Keratinocyte (primary cell): ENCODE results near the gene ZNF451. TPM values are rescaled to one million over a fixed set of nuclear protein-coding genes. Genes with fewer than 3 reads are reported as not detected.

Source experiments
- DNase-seq: peaks from one replicate; pipeline ENCODE4 v3.0.0-alpha.2; 2011; ENCODE audit warnings: low read depth, missing footprints, low spot score
- FAIRE-seq: peaks from 2 replicates; lab custom pipeline; 2011; peaks lifted over from hg19 to GRCh38; lab: Jason Lieb, UNC
- H2AFZ ChIP-seq: 2 replicates; pipeline ENCODE4 v1.6.0; 2012; ENCODE audit warnings: low read length, control low read depth, inconsistent platforms; ENCODE audit not compliant: control insufficient read depth
- H3K27ac ChIP-seq: 2 replicates; pipeline ENCODE4 v1.5.1; 2011; ENCODE audit warnings: low read length; ENCODE audit not compliant: control insufficient read depth, insufficient read depth
- H3K27me3 ChIP-seq: 3 replicates; pipeline ENCODE4 v1.6.0; 2011; ENCODE audit warnings: low read length; ENCODE audit not compliant: control insufficient read depth, insufficient read depth; ENCODE audit errors: extremely low read depth
- H3K36me3 ChIP-seq, 2 experiments: 2 replicates in 1 of 2; 3 replicates in 1 of 2; pipeline ENCODE4 v1.5.1; 2011; ENCODE audit warnings: low read length in 2 of 2, mild to moderate bottlenecking in 1 of 2; ENCODE audit not compliant: control insufficient read depth in 2 of 2, insufficient read depth in 2 of 2; ENCODE audit errors: extremely low read depth in 1 of 2
- H3K4me1 ChIP-seq: 3 replicates; pipeline ENCODE4 v1.5.1; 2011; ENCODE audit warnings: low read length; ENCODE audit not compliant: control insufficient read depth, insufficient read depth; ENCODE audit errors: extremely low read depth
- H3K4me2 ChIP-seq: 3 replicates; pipeline ENCODE4 v1.6.0; 2011; ENCODE audit warnings: low read depth, low read length; ENCODE audit not compliant: control insufficient read depth, insufficient read depth; ENCODE audit errors: extremely low read depth
- H3K4me3 ChIP-seq, 3 experiments: fragments of 200-600 bp in 1 of 3; sonication (generic) in 1 of 3; 2 replicates in 2 of 3; 3 replicates in 1 of 3; pipeline ENCODE4 v1.5.1; 2011 to 2016; ENCODE audit warnings: low read length in 3 of 3, mild to moderate bottlenecking in 3 of 3, control low read depth in 2 of 3, inconsistent platforms in 1 of 3, low read depth in 1 of 3, mixed read lengths in 1 of 3, mixed run types in 1 of 3, moderate library complexity in 1 of 3; ENCODE audit not compliant: control insufficient read depth in 2 of 3, insufficient read depth in 2 of 3; ENCODE audit errors: extremely low read depth in 1 of 3
- H3K79me2 ChIP-seq: 2 replicates; pipeline ENCODE4 v1.6.0; 2012; ENCODE audit warnings: low read length; ENCODE audit not compliant: control insufficient read depth, insufficient read depth
- H3K9ac ChIP-seq: 3 replicates; pipeline ENCODE4 v1.6.0; 2011; ENCODE audit warnings: low read length; ENCODE audit not compliant: control insufficient read depth, insufficient read depth; ENCODE audit errors: extremely low read depth
- H3K9me1 ChIP-seq: 3 replicates; pipeline ENCODE4 v1.6.0; 2011; ENCODE audit warnings: low read length; ENCODE audit not compliant: control insufficient read depth, insufficient read depth; ENCODE audit errors: extremely low read depth
- H3K9me3 ChIP-seq: 2 replicates; pipeline ENCODE4 v1.5.1; 2012; ENCODE audit warnings: low read depth, low read length; ENCODE audit not compliant: control insufficient read depth
- H4K20me1 ChIP-seq: 3 replicates; pipeline ENCODE4 v1.6.0; 2011; ENCODE audit warnings: low read length; ENCODE audit not compliant: control insufficient read depth, insufficient read depth; ENCODE audit errors: extremely low read depth
- CTCF ChIP-seq, 3 experiments: IDR thresholded peaks in 1 of 3; conservative IDR thresholded peaks in 1 of 3; optimal IDR thresholded peaks in 1 of 3; 2 replicates in 2 of 3; 3 replicates in 1 of 3; pipeline versions ENCODE3 to v1.5.1; 2011; ENCODE audit warnings: low read length in 3 of 3, mild to moderate bottlenecking in 3 of 3, moderate library complexity in 2 of 3, control low read depth in 1 of 3, inconsistent platforms in 1 of 3; ENCODE audit not compliant: insufficient read depth in 2 of 3; ENCODE audit errors: extremely low read depth in 1 of 3
- EZH2 ChIP-seq: IDR thresholded peaks from one replicate; pipeline ENCODE4 v1.6.1; 2012; ENCODE audit warnings: inconsistent platforms, mild to moderate bottlenecking, low read length, moderate library complexity
- dilution Hi-C: fragments of 300-500 bp; cut with MboI; formaldehyde crosslinking; loops from one replicate; pipeline ENCODE4 v1.7.0; 2020; ENCODE audit warnings: low sequenced_read_pairs; ENCODE audit not compliant: extremely low pct_ligation_motif_present
- polyA plus RNA-seq, 5 experiments: library from polyadenylated mRNA; depleted of rRNA in 3 of 5; stranded (reverse) in 3 of 5; stranded (forward) in 1 of 5; unstranded in 1 of 5; fragments of >200 nt; gene quantifications; 1 replicate in 1 of 5; 2 replicates in 3 of 5; 3 replicates in 1 of 5; pipeline versions ENCODE4 v1.2.1 to v1.2.3, GENCODE V29; 2011 to 2012; ENCODE audit warnings: missing spikeins in 2 of 5, low read depth in 1 of 5, low replicate concordance in 1 of 5

Gene ZNF451
- polyA plus RNA-seq, 1 donor (not counting 4 experiments of a cell fraction or from before 2014, with no cell fraction given), result 32.1 TPM

DNA sequence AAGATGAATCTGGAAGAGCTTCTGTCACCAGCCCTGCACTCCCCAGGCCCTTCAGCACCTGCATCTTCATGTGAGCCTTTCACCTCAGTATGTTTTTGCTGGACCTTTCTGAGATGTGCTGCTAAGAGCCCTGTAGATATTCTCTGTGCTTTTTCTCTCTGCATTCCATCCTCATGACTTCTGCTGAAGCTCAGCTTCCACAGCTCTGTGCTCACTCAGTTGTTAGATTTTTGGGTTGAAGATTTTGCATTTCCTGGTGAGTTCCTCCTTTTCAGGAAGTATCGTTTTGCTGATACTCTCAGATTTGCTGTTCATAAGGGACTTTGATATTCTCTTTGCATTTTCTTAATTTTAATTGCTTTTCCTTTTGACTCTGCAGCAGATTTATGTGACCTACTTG, 25.2 kb upstream of the ZNF451 start:
- peaks cover 5 to 8% of the 10 kb centered on the region in 2 experiments for H3K36me3 ChIP-seq
- H2AFZ ChIP-seq, result no peak overlapping the region
- no peak for TF ChIP-seq CTCF (optimal IDR thresholded peaks at IDR 0.05 in 1 of 3, IDR thresholded peaks at IDR 0.05 in 1 of 3, conservative IDR thresholded peaks at IDR 0.05 in 1 of 3; ENCODE audit: extremely low read depth in 1 of 3, insufficient read depth in 2 of 3, low read length in 3 of 3)
- no peak for TF ChIP-seq EZH2
- no peaks in the 10 kb centered on the region for H3K9me3 ChIP-seq
- no peak overlapping the region for H3K4me2 ChIP-seq
- H3K9me1 ChIP-seq, result no peaks in the 10 kb centered on the region
- H3K27me3 ChIP-seq, result no peaks in the 10 kb centered on the region
- dilution Hi-C loops, result no loop called here
- no peak overlapping the region for H3K4me3 ChIP-seq
- H3K4me1 ChIP-seq, result no peaks in the 10 kb centered on the region
- H3K79me2 ChIP-seq, result no peaks in the 10 kb centered on the region
- DNase-seq, result no peak
- no peak overlapping the region for H3K9ac ChIP-seq
- no peaks in the 10 kb centered on the region for H4K20me1 ChIP-seq
- no peak overlapping the region for H3K27ac ChIP-seq
- FAIRE-seq, result no peak

DNA sequence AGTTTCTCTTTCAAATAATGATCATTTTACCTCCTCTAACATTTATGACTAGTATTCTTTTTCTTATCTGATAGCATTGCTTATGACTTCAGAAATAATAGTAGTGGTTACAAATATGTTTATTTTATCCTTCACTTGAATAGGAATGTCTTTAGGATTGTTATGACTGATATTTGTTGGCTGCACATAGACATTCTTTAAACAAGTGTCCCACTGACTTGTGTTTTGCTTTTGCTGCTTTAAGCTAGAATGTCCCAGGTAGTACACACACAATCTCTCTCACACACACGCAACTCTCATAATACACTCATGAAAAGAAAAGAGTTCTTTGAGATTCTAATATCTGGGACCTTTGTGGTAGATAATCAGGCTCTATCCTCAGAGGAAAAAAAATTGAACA, 21.9 kb upstream of the ZNF451 start:
- Histone ChIP-seq H3K27ac (no peak overlapping the region), H3K4me1 (no peaks in the 10 kb centered on the region), H3K9me1 (no peaks in the 10 kb centered on the region), H3K9me3 (no peaks in the 10 kb centered on the region), H4K20me1 (no peaks in the 10 kb centered on the region), H3K36me3 (peaks cover 2 to 5% of the 10 kb centered on the region in 2 experiments), H2AFZ (no peak overlapping the region), H3K9ac (no peak overlapping the region), H3K4me2 (no peak overlapping the region), H3K4me3 (no peak overlapping the region), H3K79me2 (no peaks in the 10 kb centered on the region), H3K27me3 (no peaks in the 10 kb centered on the region)
- TF ChIP-seq CTCF (optimal IDR thresholded peaks at IDR 0.05 in 1 of 3, IDR thresholded peaks at IDR 0.05 in 1 of 3, conservative IDR thresholded peaks at IDR 0.05 in 1 of 3; ENCODE audit: extremely low read depth in 1 of 3, insufficient read depth in 2 of 3, low read length in 3 of 3), result no peak
- no peak for TF ChIP-seq EZH2
- DNase-seq (no peak), FAIRE-seq (no peak)
- dilution Hi-C loops, result no loop called here
